Tibial nerve (tissue), 4 donors: Measurements from ENCODE around the gene RNU6-8. TPM values are rescaled to one million over a fixed set of nuclear protein-coding genes. Genes with fewer than 3 reads are reported as not detected.

Experiments used
- DNase-seq, 2 donors: peaks; one replicate each; pipeline ENCODE4 v3.0.0-alpha.2; 2019; ENCODE audit warnings: low spot score in 2 of 2
- H3K27ac ChIP-seq, 4 donors: fragments of 200-600 bp; sonication (generic) in 3 of 4; one replicate each; pipeline ENCODE4 v1.5.1; 2017 to 2019; ENCODE audit warnings: mild to moderate bottlenecking in 1 of 4
- H3K27me3 ChIP-seq, 2 donors: fragments of 200-600 bp; sonication (generic) in 1 of 2; one replicate each; pipeline versions ENCODE4 v1.5.1 to v1.6.0; 2017 to 2019
- H3K36me3 ChIP-seq, 3 donors: fragments of 200-600 bp; sonication (generic); one replicate each; pipeline ENCODE4 v1.5.1; 2018 to 2019
- H3K4me1 ChIP-seq, 4 donors: fragments of 200-600 bp; sonication (generic) in 3 of 4; one replicate each; pipeline ENCODE4 v1.5.1; 2017 to 2019
- H3K4me3 ChIP-seq, 4 donors: fragments of 200-600 bp; sonication (generic) in 3 of 4; one replicate each; pipeline ENCODE4 v1.5.1; 2017 to 2019; ENCODE audit warnings: mild to moderate bottlenecking in 1 of 4, moderate library complexity in 1 of 4
- H3K9me3 ChIP-seq, 4 donors: fragments of 200-600 bp; sonication (generic) in 3 of 4; one replicate each; pipeline ENCODE4 v1.5.1; 2017 to 2019
- EP300 ChIP-seq, 2 donors: sonication (generic); formaldehyde crosslinking; IDR thresholded peaks; one replicate each; pipeline ENCODE4 v1.6.1; 2017; ENCODE audit warnings: antibody characterized with exemption in 2 of 2, mild to moderate bottlenecking in 1 of 2
- POLR2A ChIP-seq, 2 donors: fragments of 450-650 bp; IDR thresholded peaks; one replicate each; pipeline ENCODE4 v1.6.1; 2017; ENCODE audit warnings: antibody characterized with exemption in 2 of 2, mild to moderate bottlenecking in 2 of 2, moderate library complexity in 2 of 2
- WGBS, 2 donors: methylation state at CpG; one replicate each; pipeline ENCODE4 v1.1.5; 2018; 5-methylcytosine and 5-hydroxymethylcytosine counted together
- total RNA-seq, 4 donors: library from RNA; depleted of rRNA; stranded (reverse); fragments of >200 nt; gene quantifications; one replicate each; pipeline ENCODE4 v1.1.0, GENCODE V29; 2016
- TF ChIP-seq, protein P1 (sequence below), 5 experiments: fragments of 200-600 bp in 3 of 5; fragments of 450-650 bp in 2 of 5; sonication (generic) in 3 of 5; IDR thresholded peaks; one replicate each; pipeline ENCODE4 v1.5.1; 2016 to 2019; ENCODE audit warnings: antibody characterized with exemption in 5 of 5, mild to moderate bottlenecking in 3 of 5, moderate library complexity in 2 of 5

RNU6-8 gene
- total RNA-seq: not detected

DNA sequence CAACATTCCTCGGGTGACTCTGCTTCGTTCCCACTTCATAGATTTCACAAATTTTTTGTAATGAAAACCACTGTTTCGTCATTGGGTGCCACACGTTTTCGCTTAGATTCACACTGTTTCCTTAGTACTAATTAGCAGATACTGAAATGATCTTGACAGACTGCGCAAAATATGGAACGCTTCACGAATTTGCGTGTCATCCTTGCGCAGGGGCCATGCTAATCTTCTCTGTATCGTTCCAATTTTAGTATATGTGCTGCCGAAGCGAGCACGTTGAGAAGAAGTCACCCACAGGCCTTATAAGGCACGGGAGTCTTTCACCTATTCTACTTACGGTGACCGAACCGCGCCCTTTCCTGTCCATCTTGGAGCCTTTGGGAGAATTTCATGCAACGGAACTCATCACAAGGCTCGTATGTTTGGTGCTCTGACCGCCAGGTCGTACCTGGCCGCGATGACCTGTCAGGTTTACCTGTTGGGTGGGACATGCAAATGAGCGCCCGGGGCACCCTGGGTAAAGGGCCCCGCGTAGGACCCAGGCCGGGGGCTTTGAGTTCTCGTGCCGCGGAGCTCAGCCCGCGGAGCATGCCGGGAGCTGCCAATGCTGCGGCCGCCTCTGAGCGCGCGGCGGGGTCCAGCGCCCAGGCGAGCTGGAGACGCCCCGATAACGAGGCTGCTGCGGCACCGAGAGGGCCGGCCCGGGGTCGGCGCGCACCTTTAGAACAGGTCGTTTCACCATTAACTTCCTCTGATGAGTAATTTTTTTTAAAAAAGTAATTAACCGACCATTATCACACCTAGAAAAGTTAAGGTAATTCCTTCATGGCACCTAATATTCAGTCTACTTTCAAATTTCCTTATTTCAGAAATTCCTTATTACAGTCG lies at the start of gene RNU6-8:
Gene RNU6-8, minus strand, starts transcription at position 272 of the 885 bp plus-strand sequence.
- Histone ChIP-seq H3K36me3 (no peaks in the 10 kb centered on the region), H3K27ac (peak within 1 kb of the TSS; percentile 74 to 93 (median 89)), H3K9me3 (no peaks in the 10 kb centered on the region), H3K27me3 (no peaks in the 10 kb centered on the region), H3K4me1 (peaks cover 0 to 18% (median 0%) of the 10 kb centered on the region in 4 donors), H3K4me3 (peak within 1 kb of the TSS; percentile 51 to 82 (median 64))
- TF ChIP-seq, protein P1, sequence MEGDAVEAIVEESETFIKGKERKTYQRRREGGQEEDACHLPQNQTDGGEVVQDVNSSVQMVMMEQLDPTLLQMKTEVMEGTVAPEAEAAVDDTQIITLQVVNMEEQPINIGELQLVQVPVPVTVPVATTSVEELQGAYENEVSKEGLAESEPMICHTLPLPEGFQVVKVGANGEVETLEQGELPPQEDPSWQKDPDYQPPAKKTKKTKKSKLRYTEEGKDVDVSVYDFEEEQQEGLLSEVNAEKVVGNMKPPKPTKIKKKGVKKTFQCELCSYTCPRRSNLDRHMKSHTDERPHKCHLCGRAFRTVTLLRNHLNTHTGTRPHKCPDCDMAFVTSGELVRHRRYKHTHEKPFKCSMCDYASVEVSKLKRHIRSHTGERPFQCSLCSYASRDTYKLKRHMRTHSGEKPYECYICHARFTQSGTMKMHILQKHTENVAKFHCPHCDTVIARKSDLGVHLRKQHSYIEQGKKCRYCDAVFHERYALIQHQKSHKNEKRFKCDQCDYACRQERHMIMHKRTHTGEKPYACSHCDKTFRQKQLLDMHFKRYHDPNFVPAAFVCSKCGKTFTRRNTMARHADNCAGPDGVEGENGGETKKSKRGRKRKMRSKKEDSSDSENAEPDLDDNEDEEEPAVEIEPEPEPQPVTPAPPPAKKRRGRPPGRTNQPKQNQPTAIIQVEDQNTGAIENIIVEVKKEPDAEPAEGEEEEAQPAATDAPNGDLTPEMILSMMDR (IDR thresholded peaks at IDR 0.05): no peak
- TF ChIP-seq EP300 (IDR thresholded peaks at IDR 0.05): peak in 1 of 2 donors; percentile 80
- TF ChIP-seq POLR2A (IDR thresholded peaks at IDR 0.05): peak in 1 of 2 donors; percentile 25
- peak; percentile 62 to 65 for DNase-seq
- WGBS, 2 donors: 0% methylated on average over 38 to 57 of the region's 57 CpGs

DNA sequence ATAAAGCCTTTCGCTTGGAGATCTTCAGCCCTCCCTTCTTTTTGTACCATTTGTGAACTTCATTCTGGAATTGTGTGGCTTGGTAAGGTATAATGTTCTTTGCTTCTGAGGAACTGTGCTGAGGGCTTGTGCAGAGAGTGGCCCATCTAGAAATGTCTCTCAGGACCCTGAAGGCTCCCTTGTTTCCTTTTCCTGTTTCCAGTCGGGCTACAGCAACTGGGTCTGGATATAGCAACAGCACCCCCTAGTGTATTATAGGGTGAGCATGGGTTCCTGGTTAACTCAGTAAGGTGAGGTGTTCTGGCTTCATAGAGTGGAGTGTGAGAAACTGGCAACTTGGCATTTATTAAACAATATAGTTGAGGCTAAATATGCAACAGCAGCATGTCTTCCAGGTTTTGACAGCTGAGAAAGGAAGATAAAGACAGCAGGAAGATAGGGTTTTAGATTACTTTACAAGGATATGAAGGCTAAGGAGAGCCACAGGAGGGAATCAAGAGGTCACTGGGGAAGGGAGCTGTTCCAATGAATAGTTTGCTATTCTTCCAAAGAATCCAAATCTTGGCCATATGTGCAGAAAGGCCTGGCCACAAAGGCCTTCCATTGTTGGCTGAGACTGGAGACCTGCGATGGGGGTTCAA lies 49.1 kb upstream of the RNU6-8 start:
- 32 to 46% methylated on average over 3 of the region's 3 CpGs for WGBS, 2 donors
- H3K9me3 ChIP-seq: no peaks in the 10 kb centered on the region
- peak; percentile 18 to 63 for DNase-seq

GRCh38 chr14:32251530-32251929 lies 48.5 kb upstream of the RNU6-8 start:
- no peak for TF ChIP-seq EP300 (IDR thresholded peaks at IDR 0.05)
- TF ChIP-seq, protein P1 (IDR thresholded peaks at IDR 0.05): no peak
- no peak for TF ChIP-seq POLR2A (IDR thresholded peaks at IDR 0.05)
- peaks cover 0 to 39% (median 7%) of the 10 kb centered on the region in 4 donors for H3K4me1 ChIP-seq
- 45 to 47% methylated on average over 4 of the region's 4 CpGs for WGBS, 2 donors
- no peaks in the 10 kb centered on the region for H3K27me3 ChIP-seq
- H3K27ac ChIP-seq: peak overlapping the region in 2 of 4 donors; percentile 2 to 45
- no peak overlapping the region for H3K4me3 ChIP-seq
- no peaks in the 10 kb centered on the region for H3K9me3 ChIP-seq
- DNase-seq: no peak
- no peaks in the 10 kb centered on the region for H3K36me3 ChIP-seq

More for the DNA sequence above, 49.1 kb upstream of the RNU6-8 start:
- Histone ChIP-seq H3K27me3 (no peaks in the 10 kb centered on the region), H3K36me3 (no peaks in the 10 kb centered on the region), H3K4me3 (no peak overlapping the region), H3K27ac (peak overlapping the region in 2 of 4 donors; percentile 2 to 45), H3K4me1 (peaks cover 0 to 43% (median 7%) of the 10 kb centered on the region in 4 donors)
- no peak for TF ChIP-seq EP300 (IDR thresholded peaks at IDR 0.05)
- TF ChIP-seq, protein P1 (IDR thresholded peaks at IDR 0.05): peak; percentile 70 to 79 (median 74)

- Histone ChIP-seq H3K9me3 (no peaks in the 10 kb centered on the region), H3K36me3 (no peaks in the 10 kb centered on the region), H3K4me1 (peaks cover 0 to 30% (median 6%) of the 10 kb centered on the region in 4 donors), H3K27ac (no peak overlapping the region), H3K27me3 (no peaks in the 10 kb centered on the region), H3K4me3 (no peak overlapping the region)
- TF ChIP-seq EP300 (IDR thresholded peaks at IDR 0.05) (no peak), POLR2A (IDR thresholded peaks at IDR 0.05) (no peak)
- TF ChIP-seq, protein P1 (IDR thresholded peaks at IDR 0.05): no peak
- DNase-seq: no peak
- 71 to 78% methylated on average over 3 of the region's 3 CpGs for WGBS, 2 donors
Measured at GRCh38 chr14:32250681-32251080, 47.6 kb upstream of the RNU6-8 start.

DNA sequence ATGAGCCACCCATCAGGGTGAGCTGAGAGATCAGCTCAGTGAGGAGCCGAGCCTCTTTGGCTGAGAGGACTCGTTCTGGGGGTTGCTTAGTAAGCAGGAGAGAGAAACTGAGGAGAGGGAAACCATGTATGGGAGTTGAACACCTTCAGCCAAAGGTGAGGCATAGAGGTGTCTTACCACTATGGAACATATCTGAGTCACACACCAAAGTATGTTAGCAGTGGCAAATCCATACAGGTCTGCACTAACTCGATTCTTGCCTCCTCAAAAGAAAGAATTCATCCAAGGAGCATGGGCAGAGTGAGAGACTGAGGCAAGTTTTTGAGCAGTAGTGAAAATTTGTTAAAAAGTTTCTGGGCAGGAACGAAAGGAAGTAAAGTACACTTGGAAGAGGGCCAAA lies 46.7 kb upstream of the RNU6-8 start:
- Histone ChIP-seq H3K27me3 (no peaks in the 10 kb centered on the region), H3K4me3 (no peak overlapping the region), H3K27ac (no peak overlapping the region), H3K9me3 (no peaks in the 10 kb centered on the region), H3K36me3 (no peaks in the 10 kb centered on the region), H3K4me1 (peaks cover 0 to 21% (median 3%) of the 10 kb centered on the region in 4 donors)
- no peak for TF ChIP-seq EP300 (IDR thresholded peaks at IDR 0.05)
- no peak for TF ChIP-seq POLR2A (IDR thresholded peaks at IDR 0.05)
- TF ChIP-seq, protein P1 (IDR thresholded peaks at IDR 0.05): no peak
- no peak for DNase-seq
- 84 to 95% methylated on average over 4 of the region's 4 CpGs for WGBS, 2 donors
